Ovary (tissue), 3 donors: ENCODE data around the gene LGR5.

Source experiments
- EP300 ChIP-seq: sonication (generic); formaldehyde crosslinking; IDR thresholded peaks from one replicate; pipeline ENCODE4 v1.6.1; 2017; ENCODE audit warnings: antibody characterized with exemption
- POLR2A ChIP-seq: fragments of 450-650 bp; IDR thresholded peaks from one replicate; pipeline ENCODE4 v1.6.1; 2017; ENCODE audit warnings: antibody characterized with exemption, mild to moderate bottlenecking, moderate library complexity
- TF ChIP-seq, protein P1 (sequence below), 3 donors: fragments of 450-650 bp in 2 of 3; fragments of 200-600 bp in 1 of 3; IDR thresholded peaks; one replicate each; pipeline versions ENCODE4 v1.5.1 to v1.8.0; 2016 to 2022; ENCODE audit warnings: antibody characterized with exemption in 3 of 3, mild to moderate bottlenecking in 1 of 3
- donor health status: DM: no; HTN: no; CAD: no.

DNA sequence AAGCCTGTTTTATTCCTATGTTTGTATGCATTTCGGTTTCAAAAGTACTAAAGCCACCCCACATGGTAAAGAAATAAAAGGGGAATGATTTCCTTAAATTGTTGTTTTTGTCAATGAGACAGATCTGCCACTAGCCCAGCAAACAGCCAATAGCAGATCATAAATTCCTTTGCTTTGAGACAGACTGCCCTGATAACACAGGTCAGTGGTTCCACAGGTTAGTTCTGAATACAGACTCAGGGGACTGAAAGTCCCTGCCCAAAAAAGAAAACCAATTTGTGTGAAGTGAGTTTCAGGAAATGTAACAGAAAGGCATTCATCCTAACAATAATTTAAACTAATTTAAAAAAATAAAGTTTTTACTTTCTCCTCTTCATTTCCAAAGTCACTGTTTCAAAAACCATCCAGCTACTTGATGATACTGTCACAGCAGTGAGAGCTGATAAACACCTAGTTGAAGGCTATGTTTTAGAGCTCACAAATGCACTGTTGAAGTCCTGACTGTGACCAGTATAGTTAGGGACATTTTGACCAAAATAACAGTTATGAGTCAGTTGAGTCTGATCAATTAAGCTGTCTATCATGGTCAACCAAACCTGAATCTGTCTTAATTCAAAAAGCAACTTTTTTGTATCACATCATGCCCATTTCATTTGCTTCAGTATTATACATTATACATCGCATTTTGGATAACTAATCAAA is 77.7 kb downstream of the LGR5 start:
- TF ChIP-seq, protein P1, sequence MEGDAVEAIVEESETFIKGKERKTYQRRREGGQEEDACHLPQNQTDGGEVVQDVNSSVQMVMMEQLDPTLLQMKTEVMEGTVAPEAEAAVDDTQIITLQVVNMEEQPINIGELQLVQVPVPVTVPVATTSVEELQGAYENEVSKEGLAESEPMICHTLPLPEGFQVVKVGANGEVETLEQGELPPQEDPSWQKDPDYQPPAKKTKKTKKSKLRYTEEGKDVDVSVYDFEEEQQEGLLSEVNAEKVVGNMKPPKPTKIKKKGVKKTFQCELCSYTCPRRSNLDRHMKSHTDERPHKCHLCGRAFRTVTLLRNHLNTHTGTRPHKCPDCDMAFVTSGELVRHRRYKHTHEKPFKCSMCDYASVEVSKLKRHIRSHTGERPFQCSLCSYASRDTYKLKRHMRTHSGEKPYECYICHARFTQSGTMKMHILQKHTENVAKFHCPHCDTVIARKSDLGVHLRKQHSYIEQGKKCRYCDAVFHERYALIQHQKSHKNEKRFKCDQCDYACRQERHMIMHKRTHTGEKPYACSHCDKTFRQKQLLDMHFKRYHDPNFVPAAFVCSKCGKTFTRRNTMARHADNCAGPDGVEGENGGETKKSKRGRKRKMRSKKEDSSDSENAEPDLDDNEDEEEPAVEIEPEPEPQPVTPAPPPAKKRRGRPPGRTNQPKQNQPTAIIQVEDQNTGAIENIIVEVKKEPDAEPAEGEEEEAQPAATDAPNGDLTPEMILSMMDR (IDR thresholded peaks at IDR 0.05), result no peak
- TF ChIP-seq POLR2A, result no peak
- no peak for TF ChIP-seq EP300
